HepG2 (cell line): ENCODE results near the gene IFI27L2. TPM values are rescaled to one million over a fixed set of nuclear protein-coding genes. Genes with fewer than 3 reads are reported as not detected.

Experiments used
- ATAC-seq: fragments of 200-7000 bp; cut with Tn5 transposase; 3 replicates; pipeline ENCODE4 v1.9.1; 2020; ENCODE audit warnings: mild to moderate bottlenecking, moderate library complexity
- BruUV-seq: library from RNA; stranded (reverse); fragments of 400-500 nt; replicated peaks from 2 replicates; lab custom pipeline; 2021; lab: Mats Ljungman, UMichigan
- CTCF ChIA-PET: fragments of 300-600 bp; formaldehyde crosslinking; extraction: SDS; loops from one replicate; lab custom pipeline; 2021; ENCODE audit warnings: low total read pairs, inconsistent platforms, low intra/inter-chr PET ratio; lab: Yijun Ruan, JAX
- POLR2A ChIA-PET: fragments of 350-600 bp; sonication (Branson Sonifier 250); formaldehyde crosslinking; loops from one replicate; lab custom pipeline; 2020; ENCODE audit warnings: antibody characterized with exemption, inconsistent platforms; lab: Yijun Ruan, JAX
- DNase-seq: peaks from one replicate; pipeline ENCODE4 v3.0.0-alpha.2; 2015; ENCODE audit warnings: low spot score
- FAIRE-seq: peaks from 3 replicates; lab custom pipeline; 2011; peaks lifted over from hg19 to GRCh38; lab: Jason Lieb, UNC
- H2AFZ ChIP-seq: one replicate; pipeline ENCODE4 v1.6.1; 2011; ENCODE audit warnings: low read length, inconsistent platforms
- H3K27ac ChIP-seq: fragments of 300-600 bp; 3 replicates; pipeline ENCODE4 v1.8.0; 2011; ENCODE audit warnings: mixed run types, mild to moderate bottlenecking, mixed read lengths, low read length, inconsistent platforms; ENCODE audit not compliant: insufficient read depth; ENCODE audit errors: extremely low read length
- H3K27me3 ChIP-seq, 2 experiments: fragments of 200-600 bp in 1 of 2; 2 replicates in 1 of 2; 3 replicates in 1 of 2; pipeline versions ENCODE4 v1.6.0 to v1.8.0; 2011; ENCODE audit warnings: low read length in 2 of 2, mild to moderate bottlenecking in 2 of 2, moderate library complexity in 2 of 2, inconsistent platforms in 1 of 2; ENCODE audit not compliant: insufficient read depth in 2 of 2, control insufficient read depth in 1 of 2
- H3K36me3 ChIP-seq, 2 experiments: fragments of 200-600 bp in 1 of 2; replicated peaks in 1 of 2; 2 replicates in 1 of 2; 3 replicates in 1 of 2; pipeline versions ENCODE4 v1.5.1 to v1.8.0; 2011; ENCODE audit warnings: low read length in 2 of 2, inconsistent platforms in 1 of 2; ENCODE audit not compliant: insufficient read depth in 2 of 2, control insufficient read depth in 1 of 2
- H3K4me1 ChIP-seq: 2 replicates; pipeline ENCODE4 v1.5.1; 2012; ENCODE audit warnings: low read length, inconsistent platforms; ENCODE audit not compliant: insufficient read depth
- H3K4me2 ChIP-seq: 2 replicates; pipeline ENCODE4 v1.6.0; 2011; ENCODE audit warnings: low read depth, low read length, inconsistent platforms
- H3K4me3 ChIP-seq, 3 experiments: fragments of 200-600 bp in 1 of 3; sonication (generic), shearing (Covaris generic) in 1 of 3; replicated peaks in 1 of 3; 2 replicates each; pipeline ENCODE4 v1.5.1; 2011 to 2016; ENCODE audit warnings: low read length in 3 of 3, inconsistent platforms in 2 of 3, low read depth in 2 of 3, mild to moderate bottlenecking in 2 of 3, control low read depth in 1 of 3, mixed read lengths in 1 of 3; ENCODE audit not compliant: insufficient read depth in 1 of 3
- H3K79me2 ChIP-seq: one replicate; pipeline ENCODE4 v1.6.1; 2011; ENCODE audit warnings: low read length, inconsistent platforms; ENCODE audit not compliant: insufficient read depth
- H3K9ac ChIP-seq: 2 replicates; pipeline ENCODE4 v1.6.0; 2011; ENCODE audit warnings: mild to moderate bottlenecking, low read depth, low read length, inconsistent platforms; ENCODE audit not compliant: insufficient read depth
- H3K9me3 ChIP-seq: 2 replicates; pipeline ENCODE4 v1.5.1; 2012; ENCODE audit warnings: mild to moderate bottlenecking, low read length
- H4K20me1 ChIP-seq: 2 replicates; pipeline ENCODE4 v1.6.0; 2011; ENCODE audit warnings: inconsistent platforms, mild to moderate bottlenecking, low read length, moderate library complexity; ENCODE audit not compliant: insufficient read depth
- ADNP ChIP-seq: sonication (generic); formaldehyde crosslinking; IDR thresholded peaks from 2 replicates; pipeline ENCODE4 v1.4.0; 2020; ENCODE audit warnings: missing genetic modification reagents
- AHR ChIP-seq: IDR thresholded peaks from 2 replicates; pipeline ENCODE4 v1.6.1; 2018; ENCODE audit warnings: missing genetic modification reagents, missing compliant biosample characterization
- CENPT ChIP-seq: sonication (generic); formaldehyde crosslinking; IDR thresholded peaks from 2 replicates; pipeline ENCODE4 v1.8.0; 2022; ENCODE audit warnings: low read depth, mild to moderate bottlenecking, moderate library complexity, missing genetic modification reagents
- KDM2A ChIP-seq: sonication (generic); formaldehyde crosslinking; IDR thresholded peaks from 2 replicates; pipeline ENCODE4 v1.4.0; 2020; ENCODE audit warnings: low read depth, missing genetic modification reagents, borderline replicate concordance
- MED13 ChIP-seq: sonication (generic); formaldehyde crosslinking; IDR thresholded peaks from 2 replicates; pipeline ENCODE4 v1.5.0; 2020; ENCODE audit warnings: missing genetic modification reagents
- NR2F6 ChIP-seq, 2 experiments: IDR thresholded peaks; 2 replicates each; pipeline ENCODE4 v1.6.1; 2016; ENCODE audit warnings: antibody characterized with exemption in 1 of 2, mild to moderate bottlenecking in 1 of 2
- SAP130 ChIP-seq: IDR thresholded peaks from 2 replicates; pipeline ENCODE4 v1.6.1; 2016; ENCODE audit warnings: low read depth
- ZNF816 ChIP-seq: sonication (generic); formaldehyde crosslinking; IDR thresholded peaks from 2 replicates; pipeline ENCODE4 v1.8.0; 2022; ENCODE audit warnings: missing genetic modification reagents, mild to moderate bottlenecking, borderline replicate concordance
- ZSCAN9 ChIP-seq: IDR thresholded peaks from 2 replicates; pipeline ENCODE4 v1.6.1; 2016; ENCODE audit warnings: borderline replicate concordance
- WGBS: methylation state at CpG from one replicate; pipeline ENCODE4 v1.1.6; 2017; ENCODE audit warnings: low lambda C conversion rate; 5-methylcytosine and 5-hydroxymethylcytosine counted together
- in situ Hi-C: cut with HindIII; loops from 2 replicates; pipeline ENCODE4 v1.10.0; 2017; ENCODE audit warnings: low pct_unique_long_range_greater_than_20kb; ENCODE audit not compliant: extremely low pct_ligation_motif_present
- intact Hi-C: fragments of 100-400 bp; cut with micrococcal nuclease; formaldehyde crosslinking; loops from one replicate; pipeline ENCODE4 v1.10.0; 2022; ENCODE audit not compliant: unreplicated experiment
- polyA plus RNA-seq, 8 experiments: library from polyadenylated mRNA; depleted of rRNA in 3 of 8; stranded (reverse) in 7 of 8; unstranded in 1 of 8; fragments of >200 nt; fragmentation: Illumina TruSeq in 4 of 8; extraction: Trizol in 4 of 8; gene quantifications; 2 replicates each; pipeline versions ENCODE4 v1.2.1 to v1.2.3, GENCODE V29; 2011 to 2016; ENCODE audit warnings: low read depth in 4 of 8, missing spikeins in 1 of 8, mixed read lengths in 1 of 8; ENCODE audit not compliant: insufficient read depth in 1 of 8
- total RNA-seq, 5 experiments: library from RNA; depleted of rRNA; stranded (reverse); fragments of >200 nt; fragmentation: Illumina TruSeq; extraction: Trizol; gene quantifications; 2 replicates each; pipeline ENCODE4 v1.2.3, GENCODE V29; 2016; ENCODE audit warnings: low read depth in 1 of 5
- TF ChIP-seq, protein P1 (sequence below), 2 experiments: sonication (generic) in 1 of 2; formaldehyde crosslinking in 1 of 2; IDR thresholded peaks; 2 replicates each; pipeline versions ENCODE4 v1.6.1 to v1.9.0; 2014 to 2022; ENCODE audit warnings: antibody characterized with exemption in 1 of 2, borderline replicate concordance in 1 of 2, inconsistent platforms in 1 of 2, low read depth in 1 of 2, missing genetic modification reagents in 1 of 2
- TF ChIP-seq, protein P2 (sequence below): sonication (generic); formaldehyde crosslinking; IDR thresholded peaks from 2 replicates; pipeline ENCODE4; 2020; ENCODE audit warnings: missing genetic modification reagents, mild to moderate bottlenecking, borderline replicate concordance

The IFI27L2 gene
- total and polyA plus RNA-seq, 2 of the 13 experiments (the other 11 are each of a cell fraction or from before 2014, with no cell fraction given) = 4.3 to 4.8 TPM

GRCh38 chr14:94119071-94119470 is 10.3 kb downstream of the IFI27L2 start (continued):
- TF ChIP-seq, protein P1, sequence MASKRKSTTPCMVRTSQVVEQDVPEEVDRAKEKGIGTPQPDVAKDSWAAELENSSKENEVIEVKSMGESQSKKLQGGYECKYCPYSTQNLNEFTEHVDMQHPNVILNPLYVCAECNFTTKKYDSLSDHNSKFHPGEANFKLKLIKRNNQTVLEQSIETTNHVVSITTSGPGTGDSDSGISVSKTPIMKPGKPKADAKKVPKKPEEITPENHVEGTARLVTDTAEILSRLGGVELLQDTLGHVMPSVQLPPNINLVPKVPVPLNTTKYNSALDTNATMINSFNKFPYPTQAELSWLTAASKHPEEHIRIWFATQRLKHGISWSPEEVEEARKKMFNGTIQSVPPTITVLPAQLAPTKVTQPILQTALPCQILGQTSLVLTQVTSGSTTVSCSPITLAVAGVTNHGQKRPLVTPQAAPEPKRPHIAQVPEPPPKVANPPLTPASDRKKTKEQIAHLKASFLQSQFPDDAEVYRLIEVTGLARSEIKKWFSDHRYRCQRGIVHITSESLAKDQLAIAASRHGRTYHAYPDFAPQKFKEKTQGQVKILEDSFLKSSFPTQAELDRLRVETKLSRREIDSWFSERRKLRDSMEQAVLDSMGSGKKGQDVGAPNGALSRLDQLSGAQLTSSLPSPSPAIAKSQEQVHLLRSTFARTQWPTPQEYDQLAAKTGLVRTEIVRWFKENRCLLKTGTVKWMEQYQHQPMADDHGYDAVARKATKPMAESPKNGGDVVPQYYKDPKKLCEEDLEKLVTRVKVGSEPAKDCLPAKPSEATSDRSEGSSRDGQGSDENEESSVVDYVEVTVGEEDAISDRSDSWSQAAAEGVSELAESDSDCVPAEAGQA (IDR thresholded peaks at IDR 0.05; ENCODE audit: low read depth) = no peak
- TF ChIP-seq, protein P1 (CRISPR knock-in tag; IDR thresholded peaks at IDR 0.05; ENCODE audit: borderline replicate concordance) = no peak

- ATAC-seq (no peak), DNase-seq (no peak), FAIRE-seq (no peak)
- intact Hi-C loops = no loop called here
- H3K27ac ChIP-seq = no peak overlapping the region
- H4K20me1 ChIP-seq = no peaks in the 10 kb centered on the region
- no peaks in the 10 kb centered on the region for H3K9me3 ChIP-seq
- no peaks in the 10 kb centered on the region for H3K79me2 ChIP-seq
- 28% methylated on average over 9 of the region's 9 CpGs for WGBS
- H2AFZ ChIP-seq = no peak overlapping the region
- in situ Hi-C loops = no loop called here
- no peaks in the 10 kb centered on the region for H3K36me3 ChIP-seq
- no peak overlapping the region for H3K4me3 ChIP-seq
- ChIA-PET CTCF (no interaction called here), POLR2A (no interaction called here)
- H3K4me2 ChIP-seq = no peak overlapping the region
- no peak for TF ChIP-seq MED13 (CRISPR knock-in tag)
- no peak for TF ChIP-seq KDM2A (CRISPR knock-in tag)
- TF ChIP-seq ADNP (CRISPR knock-in tag) = no peak
- no peak for TF ChIP-seq AHR (CRISPR knock-in tag)
- TF ChIP-seq NR2F6 (IDR thresholded peaks at IDR 0.05) = no peak
- TF ChIP-seq NR2F6 (CRISPR knock-in tag; IDR thresholded peaks at IDR 0.05) = no peak
- TF ChIP-seq ZSCAN9 (CRISPR knock-in tag) = no peak
- no peak for TF ChIP-seq SAP130 (CRISPR knock-in tag)
- TF ChIP-seq CENPT (CRISPR knock-in tag) = no peak
- TF ChIP-seq ZNF816 (CRISPR knock-in tag) = no peak
- TF ChIP-seq, protein P2, sequence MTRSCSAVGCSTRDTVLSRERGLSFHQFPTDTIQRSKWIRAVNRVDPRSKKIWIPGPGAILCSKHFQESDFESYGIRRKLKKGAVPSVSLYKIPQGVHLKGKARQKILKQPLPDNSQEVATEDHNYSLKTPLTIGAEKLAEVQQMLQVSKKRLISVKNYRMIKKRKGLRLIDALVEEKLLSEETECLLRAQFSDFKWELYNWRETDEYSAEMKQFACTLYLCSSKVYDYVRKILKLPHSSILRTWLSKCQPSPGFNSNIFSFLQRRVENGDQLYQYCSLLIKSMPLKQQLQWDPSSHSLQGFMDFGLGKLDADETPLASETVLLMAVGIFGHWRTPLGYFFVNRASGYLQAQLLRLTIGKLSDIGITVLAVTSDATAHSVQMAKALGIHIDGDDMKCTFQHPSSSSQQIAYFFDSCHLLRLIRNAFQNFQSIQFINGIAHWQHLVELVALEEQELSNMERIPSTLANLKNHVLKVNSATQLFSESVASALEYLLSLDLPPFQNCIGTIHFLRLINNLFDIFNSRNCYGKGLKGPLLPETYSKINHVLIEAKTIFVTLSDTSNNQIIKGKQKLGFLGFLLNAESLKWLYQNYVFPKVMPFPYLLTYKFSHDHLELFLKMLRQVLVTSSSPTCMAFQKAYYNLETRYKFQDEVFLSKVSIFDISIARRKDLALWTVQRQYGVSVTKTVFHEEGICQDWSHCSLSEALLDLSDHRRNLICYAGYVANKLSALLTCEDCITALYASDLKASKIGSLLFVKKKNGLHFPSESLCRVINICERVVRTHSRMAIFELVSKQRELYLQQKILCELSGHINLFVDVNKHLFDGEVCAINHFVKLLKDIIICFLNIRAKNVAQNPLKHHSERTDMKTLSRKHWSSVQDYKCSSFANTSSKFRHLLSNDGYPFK (CRISPR knock-in tag) = no peak
- BruUV-seq = no TSS peak
- H3K27me3 ChIP-seq = peaks cover 2 to 32% of the 10 kb centered on the region in 2 experiments; a peak in 2 of 5 replicates
- peaks cover 25% of the 10 kb centered on the region for H3K4me1 ChIP-seq
- no peak overlapping the region for H3K9ac ChIP-seq
Observed at GRCh38 chr14:94117856-94118255, 11.5 kb downstream of the IFI27L2 start.
